Medulla oblongata (tissue), 1 donor: ENCODE data around the gene PHF12.
A peak's percentile ranks its signal among the peaks of the same experiment; 100 is the strongest.
"Not testable (repeated sequence)": the region's sequence is repeated elsewhere in the genome, so short reads cannot be mapped to it uniquely, and the experiment has no call there.

ENCODE experiments used
- DNase-seq: peaks from one replicate; pipeline ENCODE4 v3.0.0-alpha.2; 2015; ENCODE audit errors: extremely low spot score

Gene PHF12

DNA sequence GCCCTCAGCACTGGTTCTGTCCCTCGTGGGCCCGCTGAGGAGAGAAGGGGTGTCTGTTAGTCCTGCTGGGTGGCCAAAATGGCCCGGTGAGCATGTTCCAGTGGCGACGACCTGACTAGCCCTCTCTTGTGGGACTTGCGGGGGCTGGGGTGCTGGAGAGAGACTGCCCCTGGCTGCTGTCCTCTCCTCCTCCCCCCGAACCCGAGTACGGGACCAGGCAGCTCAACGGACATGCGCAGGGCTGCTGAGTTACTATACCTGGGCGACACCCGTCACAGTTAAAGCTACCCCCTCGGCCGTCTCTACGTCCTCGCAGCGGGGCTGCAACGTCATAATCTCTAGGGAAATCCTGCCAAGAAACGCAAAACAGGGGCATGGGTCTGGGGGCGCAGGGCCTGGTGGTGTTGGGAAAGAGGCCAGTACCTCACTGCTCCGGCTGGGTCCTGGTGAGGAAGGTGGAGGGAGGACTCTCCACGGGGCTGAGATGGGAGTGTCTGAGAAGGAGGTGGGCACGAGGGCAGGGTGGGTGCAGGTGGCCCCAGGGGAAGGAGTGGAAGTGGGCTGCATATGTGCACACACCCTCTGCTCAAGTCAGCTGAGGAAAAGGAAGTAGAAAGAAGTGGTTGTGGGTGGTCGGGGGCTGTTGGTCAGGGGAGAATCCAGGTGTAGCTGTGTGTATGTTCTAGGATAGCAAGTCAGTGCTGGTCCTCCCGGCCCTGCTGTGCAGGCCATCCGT is 67.2 kb downstream of the PHF12 start:
- DNase-seq = no peak

DNA sequence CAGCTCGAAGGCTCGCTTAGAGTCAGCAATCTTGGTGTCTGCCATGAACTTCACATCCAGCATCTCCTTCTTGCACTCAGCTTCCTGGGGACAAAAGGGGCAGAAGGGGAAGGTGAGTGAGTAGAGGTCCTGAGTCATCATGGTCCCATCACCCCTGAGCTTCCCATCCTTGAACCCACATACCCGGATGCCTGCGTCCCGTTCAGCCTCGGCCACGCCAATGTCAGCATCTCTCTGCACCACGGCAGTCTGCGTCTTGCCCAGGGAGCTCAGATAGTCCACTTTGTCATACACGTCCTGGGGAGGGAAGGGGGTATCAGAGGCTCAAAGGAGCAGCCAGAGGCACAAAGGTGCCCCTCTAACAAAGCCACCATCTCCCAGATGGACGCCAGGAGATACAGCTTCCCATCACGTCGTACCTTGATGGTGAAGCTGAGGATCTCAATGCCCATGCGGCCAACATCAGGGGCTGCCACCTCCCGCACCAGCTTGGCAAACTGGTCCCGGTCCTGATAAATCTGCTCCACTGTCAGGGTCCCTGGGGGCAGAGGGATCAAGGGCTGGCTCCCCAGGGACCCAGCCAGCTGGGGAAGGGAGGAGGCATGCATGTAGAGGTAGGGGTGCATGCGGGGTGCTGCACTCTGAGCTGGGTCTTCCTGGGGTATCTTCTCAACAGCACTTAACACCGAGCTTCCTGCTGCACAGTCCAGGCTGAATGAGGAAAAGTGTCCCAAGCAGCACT is 69.0 kb downstream of the PHF12 start:
- DNase-seq = no peak

DNA sequence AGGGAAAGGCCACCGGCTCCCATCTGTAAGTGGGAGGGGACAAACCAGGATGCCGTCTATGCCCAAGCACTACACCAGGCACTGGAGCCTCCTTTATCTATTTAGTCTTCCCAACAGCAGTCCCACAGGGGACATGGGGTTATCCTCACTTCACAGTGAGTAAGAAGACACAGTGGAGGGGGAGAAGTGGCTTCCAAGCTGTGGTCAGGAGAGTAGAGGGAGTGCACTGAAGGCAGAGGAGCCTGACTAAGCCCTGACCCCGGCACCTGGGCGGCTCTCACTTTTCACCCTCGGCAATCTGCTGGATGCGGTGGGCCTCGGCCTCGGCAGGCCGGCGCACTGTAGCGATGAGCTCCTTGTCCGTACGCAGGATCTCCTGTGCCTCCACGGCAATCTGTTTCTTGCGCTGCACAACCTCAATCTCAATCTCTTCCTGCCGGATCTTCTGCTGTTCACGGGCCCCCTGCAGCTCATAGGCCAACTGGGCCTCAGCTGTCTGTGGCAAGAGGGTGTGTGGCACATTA is 69.7 kb downstream of the PHF12 start:
- DNase-seq = no peak

DNA sequence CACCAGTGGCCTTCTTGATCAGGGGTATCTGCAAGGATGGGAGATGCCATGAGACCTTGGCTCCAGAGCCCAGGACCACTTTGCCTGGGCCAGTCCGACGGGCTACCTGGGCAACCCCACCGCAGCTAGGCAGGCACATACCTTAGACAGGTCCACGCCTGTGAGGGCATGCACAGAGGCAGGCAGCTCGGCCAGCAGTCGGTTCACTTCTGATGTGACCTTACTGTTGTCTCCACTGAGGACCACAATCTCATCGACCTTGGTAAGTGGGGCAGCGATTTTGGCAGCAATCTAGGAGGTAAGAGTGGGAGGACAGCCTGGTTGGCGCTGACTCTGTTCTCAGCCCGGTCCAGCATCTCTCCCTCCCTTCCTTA is 70.8 kb downstream of the PHF12 start:
- no peak for DNase-seq

DNA sequence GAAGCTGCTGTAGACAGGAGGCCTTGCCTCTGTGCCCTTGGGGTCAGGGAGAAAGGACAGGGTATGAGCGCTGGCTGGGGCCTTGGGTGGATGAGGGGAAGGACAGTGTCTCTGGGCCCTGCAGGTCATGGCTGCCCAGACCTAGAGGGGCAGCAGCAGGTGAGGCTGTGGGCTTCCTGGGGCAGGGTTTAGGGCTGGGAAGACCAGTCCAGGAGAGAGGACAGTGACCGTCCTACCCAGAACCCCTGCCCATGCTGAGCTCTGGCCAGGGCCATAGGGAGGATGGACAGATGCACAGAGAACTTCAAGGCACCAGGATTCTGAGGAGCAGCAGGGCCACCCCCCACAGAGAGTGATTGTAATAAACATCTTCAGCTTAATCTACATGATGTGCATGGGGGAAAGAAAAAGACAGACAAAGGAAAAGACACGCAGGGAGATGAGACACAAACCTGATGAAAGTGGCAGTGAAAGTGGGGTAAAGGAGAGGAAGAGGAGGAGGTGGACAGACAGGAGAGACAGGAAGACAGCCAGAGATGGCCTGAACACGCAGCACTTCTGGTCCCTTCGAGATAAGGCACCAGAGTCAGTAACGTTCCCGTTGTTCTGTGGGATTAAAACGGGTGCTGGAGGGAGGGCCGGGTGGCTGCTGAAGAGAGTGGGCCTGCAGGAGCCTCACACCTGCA is 71.3 kb downstream of the PHF12 start:
- no peak for DNase-seq

DNA sequence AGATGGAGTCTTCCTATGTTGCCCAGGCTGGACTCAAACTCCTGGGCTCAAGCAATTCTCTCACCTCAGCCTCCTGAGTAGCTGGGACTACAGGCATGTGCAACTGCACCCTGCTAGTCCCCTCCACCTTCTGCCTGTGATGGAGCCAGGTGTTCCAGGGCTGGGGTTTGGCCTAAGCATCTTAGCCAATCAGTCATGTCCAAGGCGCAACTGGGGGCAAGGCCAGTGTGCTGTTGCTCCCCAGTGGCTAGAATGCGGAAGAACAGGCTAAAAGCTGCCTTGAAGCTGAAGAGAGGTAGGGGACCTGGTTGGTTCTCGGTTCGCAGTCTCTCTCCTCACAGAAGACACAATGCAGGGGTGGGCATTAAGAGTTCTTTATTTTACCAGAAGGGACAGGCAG is 72.3 kb downstream of the PHF12 start:
- DNase-seq = peak; percentile 26

DNA sequence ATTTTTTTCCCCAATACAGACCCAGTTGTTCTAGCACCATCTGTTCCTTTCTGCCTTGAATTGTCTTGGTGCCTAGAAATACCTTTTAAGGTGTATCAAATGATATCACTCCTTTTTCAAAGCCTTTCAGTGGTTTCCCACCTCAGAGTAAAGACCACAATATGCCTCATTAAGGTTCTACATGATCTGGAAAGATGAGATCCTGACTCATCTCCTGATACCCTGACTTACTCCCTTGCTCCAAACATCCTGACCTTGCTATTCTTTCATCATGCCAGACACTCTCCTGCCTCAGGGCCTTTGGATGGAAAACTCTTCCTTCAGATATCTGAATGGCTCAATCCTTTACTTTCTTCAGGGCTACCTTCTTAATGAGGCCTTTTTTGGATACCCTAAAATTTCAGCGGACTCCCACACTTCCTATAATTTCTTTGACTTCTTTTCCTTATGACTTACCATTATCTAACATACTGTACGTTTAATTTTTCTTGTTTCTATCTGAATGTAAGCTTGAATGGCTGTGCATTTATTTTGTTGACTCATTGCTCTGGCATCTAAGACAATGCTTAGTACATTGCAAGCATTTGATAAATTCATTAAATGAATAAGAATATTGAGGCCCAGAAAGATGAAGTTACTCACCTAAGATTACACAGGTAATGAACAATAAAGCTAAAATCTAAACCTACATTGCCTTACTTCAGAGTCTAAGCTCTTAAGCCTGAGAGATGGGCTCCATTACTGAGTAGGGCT is 73.0 kb downstream of the PHF12 start:
- DNase-seq = no peak

DNA sequence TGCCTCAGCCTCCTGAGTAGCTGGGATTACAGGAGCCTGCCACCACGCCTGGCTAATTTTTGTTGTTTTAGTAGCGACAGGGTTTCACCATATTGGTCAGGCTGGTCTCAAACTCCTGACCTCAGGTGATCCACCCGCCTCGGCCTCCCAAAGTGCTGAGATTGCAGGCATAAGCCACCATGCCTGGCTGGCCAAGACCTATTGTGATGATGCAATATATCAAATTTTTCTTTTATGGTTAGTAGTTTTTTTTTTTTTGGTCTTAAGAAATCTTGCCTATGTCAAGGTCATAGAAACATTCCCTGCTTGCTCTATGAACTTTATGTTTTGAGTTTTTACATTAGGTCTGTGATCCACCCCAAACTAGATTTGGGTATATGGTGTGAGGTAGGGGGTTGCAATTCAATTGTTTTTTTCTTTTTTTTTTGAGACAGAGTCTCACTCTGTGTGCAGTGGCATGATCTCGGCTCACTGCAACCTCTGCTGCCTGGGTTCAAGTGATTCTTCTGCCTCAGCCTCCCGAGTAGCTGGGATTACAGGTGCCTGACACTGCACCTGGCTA is 74.1 kb downstream of the PHF12 start:
- DNase-seq = not testable (repeated sequence)

DNA sequence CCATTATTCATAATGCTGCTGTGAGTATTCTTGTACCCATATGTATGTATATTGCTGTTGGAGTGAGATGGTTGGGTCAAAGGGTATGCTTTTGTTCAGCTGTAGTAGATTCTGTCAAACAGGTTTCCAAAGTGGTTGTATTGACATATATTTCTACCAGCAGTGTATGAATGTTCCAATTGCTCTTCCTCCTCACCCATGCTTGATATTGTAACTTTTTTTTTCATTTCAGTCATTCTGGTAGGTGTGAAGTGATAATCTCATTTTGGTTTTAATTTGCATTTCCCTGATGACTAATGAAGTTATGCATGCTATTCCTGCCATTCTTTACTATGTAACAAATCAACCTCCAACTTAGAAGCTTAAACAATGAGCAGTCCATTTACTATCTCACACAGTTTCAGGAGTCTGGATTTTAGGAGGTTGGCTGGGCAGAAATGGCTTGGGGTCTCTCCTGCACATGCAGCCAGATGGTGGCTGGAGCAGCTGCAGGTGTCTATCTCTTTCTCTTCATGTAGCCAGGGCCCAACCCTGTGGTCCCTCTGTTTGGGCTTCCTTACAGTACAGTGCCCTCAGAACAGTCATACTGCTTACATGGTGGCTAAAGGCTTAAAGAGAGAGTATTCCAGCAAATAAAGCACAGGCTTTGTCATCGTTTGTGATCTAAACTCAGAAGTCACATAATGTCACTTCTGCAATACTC is 75.3 kb downstream of the PHF12 start:
- no peak for DNase-seq

DNA sequence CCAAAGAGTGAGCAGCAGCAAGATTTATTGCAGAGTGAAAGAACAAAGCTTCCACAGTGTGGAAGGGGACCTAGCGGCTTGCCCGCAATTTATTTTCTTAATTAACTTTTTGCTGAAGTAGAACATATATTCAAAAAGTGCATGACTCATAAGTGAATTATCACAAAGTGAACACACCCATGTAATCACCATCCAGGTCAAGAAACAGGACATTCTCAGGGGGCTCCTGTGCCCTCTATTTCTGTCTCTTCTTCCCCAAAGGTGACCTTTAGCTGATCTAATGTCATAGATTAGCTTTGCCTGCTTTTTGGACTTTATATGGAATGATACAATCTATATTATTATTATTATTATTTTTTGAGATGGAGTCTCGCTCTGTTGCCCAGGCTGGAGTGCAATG is 76.6 kb downstream of the PHF12 start:
- no peak for DNase-seq

DNA sequence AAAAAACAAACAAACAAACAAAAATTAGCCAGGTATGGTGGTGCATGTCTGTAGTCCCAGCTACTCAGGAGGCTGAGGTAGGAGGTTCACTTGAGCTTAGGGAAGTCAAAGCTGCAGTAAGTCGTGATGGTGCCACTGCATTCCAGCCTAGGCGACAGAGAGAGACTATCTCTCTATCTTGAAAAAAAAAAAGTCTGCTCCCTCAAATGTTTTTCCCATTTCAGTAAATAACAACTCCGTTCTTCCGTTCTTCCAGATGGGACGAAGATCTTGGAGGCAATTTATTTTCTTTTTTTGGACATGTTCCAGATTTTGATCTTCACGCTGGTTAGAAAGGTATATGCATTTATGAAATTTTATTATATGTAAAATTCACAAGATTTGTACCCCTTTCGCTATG is 77.5 kb downstream of the PHF12 start:
- no peak for DNase-seq

DNA sequence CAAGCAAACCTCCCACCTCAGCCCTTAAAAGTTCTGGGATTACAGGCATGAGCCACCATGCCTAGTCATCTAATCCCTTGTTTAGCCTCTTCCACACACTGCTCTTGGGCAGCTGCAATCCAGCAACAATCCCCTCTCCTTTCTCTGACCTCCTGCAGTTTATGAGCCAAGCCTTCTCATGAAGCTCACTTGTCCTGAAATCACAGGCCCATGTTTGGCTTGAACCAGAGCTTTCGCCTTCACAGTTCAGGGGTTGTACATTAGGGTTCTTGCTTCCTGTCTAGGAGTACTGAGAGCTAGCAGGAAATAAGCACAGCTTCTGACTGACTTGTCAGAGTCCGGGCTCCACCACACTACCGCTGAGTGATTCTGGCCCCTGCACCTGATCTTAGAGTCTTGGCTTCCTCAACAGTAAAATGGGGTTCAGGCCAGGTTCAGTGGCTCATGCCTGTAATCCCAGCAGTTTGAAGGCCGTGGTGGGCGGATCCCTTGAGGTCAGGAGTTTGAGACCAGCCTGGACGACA is 80.2 kb downstream of the PHF12 start:
- no peak for DNase-seq

DNA sequence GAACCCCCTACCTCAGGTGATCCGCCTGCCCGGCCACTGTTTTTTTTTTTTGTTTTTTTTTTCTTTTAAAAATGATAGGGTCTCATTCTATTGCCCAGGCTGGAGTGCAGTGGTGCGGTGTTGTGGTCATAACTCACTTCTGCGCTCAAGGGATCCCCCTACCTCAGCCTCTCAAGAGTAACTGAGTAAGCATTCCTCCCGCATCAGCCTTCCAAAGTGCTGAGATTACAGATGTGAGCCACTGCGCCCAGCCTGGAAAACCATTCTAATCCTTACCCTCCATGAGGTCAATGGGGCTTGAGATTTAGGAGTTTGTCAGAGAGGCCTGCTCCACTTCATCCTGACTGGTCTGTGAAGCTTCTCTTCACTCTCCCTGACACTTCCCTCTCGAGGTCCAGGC is 84.0 kb downstream of the PHF12 start:
- no peak for DNase-seq

DNA sequence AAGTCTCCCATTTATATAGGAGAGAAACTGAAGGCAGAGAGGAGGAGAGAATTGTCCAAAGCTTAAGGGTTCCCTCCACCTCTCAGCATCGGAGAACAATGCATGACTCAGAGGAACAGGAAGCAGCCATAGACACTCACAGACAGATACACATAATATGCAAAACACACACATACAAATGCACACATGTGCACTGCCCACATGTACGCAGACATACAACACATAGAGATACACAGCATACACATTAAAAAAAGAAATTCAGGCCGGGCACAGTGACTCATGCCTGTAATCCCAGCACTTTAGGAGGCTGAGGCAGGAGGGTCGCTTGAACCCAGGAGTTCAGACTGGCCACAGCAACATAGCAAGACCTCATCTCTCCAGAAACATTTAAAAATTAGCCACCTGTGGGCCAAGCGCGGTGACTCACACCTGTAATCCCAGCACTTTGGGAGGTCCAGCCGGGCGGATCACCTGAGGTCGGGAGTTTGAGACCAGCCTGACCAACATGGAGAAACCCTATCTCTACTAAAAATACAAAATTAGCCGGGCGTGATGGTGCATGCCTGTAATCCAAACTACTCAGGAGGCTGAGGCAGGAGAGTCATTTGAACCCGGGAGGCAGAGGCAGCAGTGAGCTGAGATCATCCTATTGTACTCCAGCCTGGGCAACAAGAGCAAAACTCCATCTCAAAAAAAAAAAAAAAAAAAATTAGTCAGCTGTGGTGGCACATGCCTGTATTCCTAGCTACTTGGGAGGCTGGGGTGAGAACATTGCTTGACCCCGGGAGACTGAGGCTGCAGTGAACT is 85.2 kb downstream of the PHF12 start:
- no peak for DNase-seq

DNA sequence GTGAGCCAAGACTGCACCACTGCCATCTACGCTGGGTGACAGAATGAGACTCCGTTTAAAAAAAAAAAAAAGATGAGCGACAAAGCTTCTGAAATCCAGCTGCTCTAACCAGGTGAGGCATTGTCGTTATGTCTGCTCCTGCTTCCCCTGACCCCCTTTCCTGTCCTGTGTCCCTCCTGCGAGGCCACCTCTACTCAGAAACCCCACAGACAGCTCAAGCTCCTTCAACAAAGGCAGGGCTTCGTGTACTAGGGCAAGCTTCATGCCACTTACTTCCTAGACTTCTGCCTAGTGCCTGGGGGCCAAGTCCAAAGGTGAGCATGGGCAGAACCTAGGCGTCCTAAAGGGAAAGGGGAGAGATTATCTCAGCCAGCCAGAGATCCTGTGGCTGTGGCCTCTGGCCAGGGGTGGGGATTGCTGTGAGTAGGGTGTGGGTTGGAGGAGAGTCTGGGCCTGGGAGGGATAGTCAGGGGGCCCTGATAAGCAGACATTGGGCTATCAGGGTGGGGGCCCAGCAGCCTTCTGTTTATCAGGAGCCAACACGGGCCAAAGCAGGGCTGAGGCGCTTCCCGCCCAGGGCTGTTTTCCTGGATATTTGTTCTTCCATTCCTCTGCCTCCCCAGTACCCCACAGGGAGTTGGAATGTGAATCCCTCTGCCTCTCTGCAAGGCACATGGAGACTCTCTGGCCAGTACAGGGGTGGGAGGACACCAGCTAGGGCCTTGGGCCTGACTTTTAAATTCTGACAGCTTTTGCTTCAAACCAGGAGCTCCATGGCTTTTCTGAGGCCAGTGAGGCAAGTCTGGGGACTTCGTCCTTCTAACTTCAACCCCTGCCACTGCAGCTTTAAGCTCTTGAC is 86.1 kb downstream of the PHF12 start:
- DNase-seq = no peak

DNA sequence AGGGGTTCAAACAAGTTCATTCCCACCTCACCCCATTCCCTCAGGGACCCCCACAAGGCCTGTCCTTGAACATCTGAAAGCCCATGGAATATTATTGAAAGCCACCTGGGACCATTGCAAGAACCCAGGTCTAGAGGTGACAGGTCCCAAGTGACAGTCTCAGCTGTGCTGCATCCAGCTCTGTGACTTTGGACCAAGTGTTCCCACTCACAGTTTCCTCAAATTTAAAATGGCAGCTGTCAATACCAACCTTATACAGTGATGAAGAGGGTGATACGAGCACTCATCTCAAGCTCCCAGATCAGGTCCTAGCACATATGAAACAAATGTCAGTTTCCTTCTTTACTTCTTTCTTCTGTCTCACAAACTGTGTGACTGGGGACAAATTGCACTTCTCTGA is 87.4 kb downstream of the PHF12 start:
- no peak for DNase-seq

DNA sequence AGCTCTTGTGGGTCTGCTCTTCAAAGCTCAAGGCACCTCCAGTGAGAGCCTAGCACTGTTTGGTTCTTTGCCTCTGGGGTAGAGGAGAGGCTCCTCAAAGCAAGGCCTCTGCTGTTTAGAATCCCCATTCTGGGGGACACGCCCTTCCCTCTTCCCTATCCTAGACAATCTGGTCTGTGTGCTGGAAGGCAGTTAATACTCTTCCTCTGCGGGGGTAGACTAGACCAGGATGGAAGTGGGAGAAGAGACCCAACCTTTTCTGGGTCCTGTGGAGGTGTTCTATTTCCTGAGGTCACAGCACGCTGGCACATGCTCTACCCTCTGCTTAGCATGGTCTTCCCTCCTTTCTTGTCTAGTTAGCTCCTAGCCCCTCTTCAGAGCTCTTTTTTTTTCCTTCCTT is 88.8 kb downstream of the PHF12 start:
- no peak for DNase-seq

DNA sequence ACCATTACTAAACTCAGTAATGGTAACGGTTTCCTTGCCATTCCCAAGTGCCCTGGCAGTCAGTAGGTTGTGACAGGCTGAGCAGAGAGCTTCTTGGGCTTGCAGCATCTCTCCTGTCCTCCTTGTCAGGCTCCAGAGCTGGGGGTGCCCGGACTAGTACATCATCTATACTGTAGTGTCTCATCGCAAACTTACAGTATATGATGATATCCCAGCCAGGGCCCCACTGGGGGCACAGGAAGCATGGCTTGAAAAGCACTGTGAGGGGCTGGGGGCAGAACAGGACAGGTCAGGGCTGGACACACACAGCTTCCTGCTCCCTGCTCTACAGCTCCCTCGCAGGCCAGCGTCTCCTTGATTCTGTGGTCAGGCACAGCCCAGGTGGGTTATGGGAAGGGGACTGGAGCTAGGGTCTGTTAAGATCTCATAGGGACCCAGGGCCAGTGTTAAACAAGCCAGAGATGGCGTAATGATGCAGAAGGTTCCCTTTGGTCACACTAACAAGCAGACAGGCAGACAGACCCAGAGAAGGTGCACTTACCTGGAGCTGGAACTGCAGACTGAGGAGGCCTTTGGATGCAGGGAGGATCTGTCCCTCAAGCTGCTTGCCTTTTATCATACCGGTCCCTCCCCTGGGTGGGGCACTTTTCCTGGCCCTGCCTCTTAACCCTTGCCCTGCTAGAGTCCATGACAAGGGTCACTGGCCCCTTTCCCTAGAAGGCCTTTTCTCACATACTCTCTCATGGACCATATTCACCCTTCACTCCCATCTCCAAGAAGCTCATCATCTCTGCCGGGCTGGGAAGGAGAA is 89.7 kb downstream of the PHF12 start:
- DNase-seq = no peak
